BJ (cell line): ENCODE data around the gene ANKZF1. TPM values are rescaled to one million over a fixed set of nuclear protein-coding genes. Genes with fewer than 3 reads are reported as not detected.

Source experiments
- CTCF ChIA-PET: fragments of 350-600 bp; formaldehyde crosslinking; extraction: SDS; loops from one replicate; lab custom pipeline; 2021; ENCODE audit warnings: antibody characterized with exemption, inconsistent platforms; lab: Yijun Ruan, JAX
- POLR2A ChIA-PET: fragments of 300-600 bp; sonication (Branson Sonifier 250); formaldehyde crosslinking; extraction: SDS; loops from one replicate; lab custom pipeline; 2021; ENCODE audit warnings: antibody characterized with exemption; lab: Charles Lee
- DNase-seq: peaks from one replicate; pipeline ENCODE4 v3.0.0-alpha.2; 2011; ENCODE audit warnings: low read depth
- H3K27me3 ChIP-seq: 2 replicates; pipeline ENCODE4 v1.6.0; 2011; ENCODE audit warnings: low read length; ENCODE audit not compliant: control insufficient read depth, insufficient read depth
- H3K36me3 ChIP-seq: 2 replicates; pipeline ENCODE4 v1.5.1; 2011; ENCODE audit warnings: low read length; ENCODE audit not compliant: control insufficient read depth, insufficient read depth
- H3K4me3 ChIP-seq: 2 replicates; pipeline ENCODE4 v1.5.1; 2011; ENCODE audit warnings: low read depth, mild to moderate bottlenecking, control low read depth, low read length
- CTCF ChIP-seq: IDR thresholded peaks from 2 replicates; pipeline ENCODE4 v1.5.1; 2011; ENCODE audit warnings: low read depth, mild to moderate bottlenecking, control low read depth, inconsistent platforms, low read length, moderate library complexity; ENCODE audit not compliant: insufficient read depth
- polyA plus RNA-seq: library from polyadenylated mRNA; depleted of rRNA; stranded (reverse); fragments of >200 nt; gene quantifications from 2 replicates; pipeline ENCODE4 v1.2.3, GENCODE V29; 2011

Gene ANKZF1
- polyA plus RNA-seq, 1 experiment, result 37.7 TPM

- ChIA-PET CTCF (interaction anchor here (0.9 to 9.5 kb wide), 8 partner anchors 10 to 278 kb away, joined by 3 to 61 read pairs (median 4); partner anchors contain the start of genes ANKZF1, DNAJB2 and DNPEP), POLR2A (no interaction called here)
- peaks cover 10% of the 10 kb centered on the region for H3K36me3 ChIP-seq
- DNase-seq, result no peak
- H3K27me3 ChIP-seq, result peaks cover 3% of the 10 kb centered on the region
- H3K4me3 ChIP-seq, result no peak overlapping the region
- TF ChIP-seq CTCF, result no peak
Measured at GRCh38 chr2:219252084-219252483, 22.5 kb downstream of the ANKZF1 start.

- Histone ChIP-seq H3K27me3 (peaks cover 3% of the 10 kb centered on the region), H3K36me3 (peaks cover 9% of the 10 kb centered on the region), H3K4me3 (peak overlapping the region; percentile 52)
- ChIA-PET POLR2A (interaction anchor here (0.6 kb wide), 2 partner anchors 25 to 47 kb away, joined by 5 to 7 read pairs; no protein-coding TSS in a partner anchor), CTCF (interaction anchor here (0.6 to 9.5 kb wide), 7 partner anchors 9 to 511 kb away, joined by 3 to 61 read pairs (median 5); partner anchors contain the start of genes ANKZF1 and DNAJB2)
- no peak for TF ChIP-seq CTCF
- no peak for DNase-seq
Measured at GRCh38 chr2:219252570-219252899, 22.9 kb downstream of the ANKZF1 start.

GRCh38 chr2:219252900-219253752 is 23.5 kb downstream of the ANKZF1 start, which contains the start of gene TUBA4B:
Gene TUBA4B, plus strand, starts transcription at chr2:219253243. Its CDS starts 165 bp downstream, at chr2:219253408.
- no peak for DNase-seq
- Histone ChIP-seq H3K36me3 (peaks cover 3% of the 10 kb centered on the region), H3K4me3 (peak within 1 kb of the TSS; percentile 52), H3K27me3 (peaks cover 3% of the 10 kb centered on the region)
- CTCF ChIA-PET, result interaction anchor here (0.6 to 9.5 kb wide), 8 partner anchors 9 to 511 kb away, joined by 3 to 61 read pairs (median 4); partner anchors contain the start of genes ANKZF1 and DNAJB2
- no peak for TF ChIP-seq CTCF
- POLR2A ChIA-PET, result interaction anchor here (0.6 kb wide), 3 partner anchors 24 to 165 kb away, joined by 4 to 7 read pairs (median 5); partner anchors contain the start of gene DES

GRCh38 chr2:219253753-219254589 is 24.4 kb downstream of the ANKZF1 start, which contains the start of gene TUBA4A:
Gene TUBA4A, minus strand, starts transcription at chr2:219253918. Its CDS starts 60 bp downstream, at chr2:219253858.
- POLR2A ChIA-PET, result interaction anchor here (0.6 kb wide), 1 partner anchor 164 kb away, joined by 4 read pairs; the partner anchor contains the start of gene DES
- peaks cover 5% of the 10 kb centered on the region for H3K27me3 ChIP-seq
- H3K36me3 ChIP-seq, result no peaks in the 10 kb centered on the region
- CTCF ChIA-PET, result interaction anchor here (0.9 to 9.5 kb wide), 5 partner anchors 9 to 83 kb away, joined by 3 to 61 read pairs (median 4); partner anchors contain the start of gene DNAJB2
- no peak for DNase-seq
- H3K4me3 ChIP-seq, result peak within 1 kb of the TSS; percentile 52
- peak; percentile 4; the same call in 1 of the 2 replicates for TF ChIP-seq CTCF
